Cerebellar nuclear complex (tissue), 1 donor: Measurements from ENCODE around the gene NAA20.

ENCODE experiments used
- DNase-seq, 2 experiments: peaks; one replicate each; lab custom pipeline; 2025; lab: John Stamatoyannopoulos, UW

Gene NAA20

DNA sequence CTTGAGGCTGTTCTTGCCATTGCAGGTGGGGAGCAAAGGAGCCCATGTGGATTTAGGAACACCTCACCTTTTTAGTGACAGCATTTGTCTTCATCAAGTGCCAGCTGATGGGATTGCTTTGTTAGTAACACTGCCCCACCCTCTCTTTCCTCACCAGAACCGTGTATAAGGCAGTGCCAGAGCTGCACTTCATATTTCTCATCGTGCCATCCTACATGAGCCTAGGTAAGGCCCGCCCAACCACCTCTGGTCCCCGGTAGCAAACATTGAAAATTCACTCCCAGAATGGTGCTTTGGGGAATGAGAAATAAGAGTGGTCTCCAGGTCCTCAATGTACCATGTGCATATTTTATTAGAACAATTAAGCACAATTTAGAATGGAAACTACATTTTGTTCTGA lies 57.9 kb downstream of the NAA20 start:
- no peak for DNase-seq

DNA sequence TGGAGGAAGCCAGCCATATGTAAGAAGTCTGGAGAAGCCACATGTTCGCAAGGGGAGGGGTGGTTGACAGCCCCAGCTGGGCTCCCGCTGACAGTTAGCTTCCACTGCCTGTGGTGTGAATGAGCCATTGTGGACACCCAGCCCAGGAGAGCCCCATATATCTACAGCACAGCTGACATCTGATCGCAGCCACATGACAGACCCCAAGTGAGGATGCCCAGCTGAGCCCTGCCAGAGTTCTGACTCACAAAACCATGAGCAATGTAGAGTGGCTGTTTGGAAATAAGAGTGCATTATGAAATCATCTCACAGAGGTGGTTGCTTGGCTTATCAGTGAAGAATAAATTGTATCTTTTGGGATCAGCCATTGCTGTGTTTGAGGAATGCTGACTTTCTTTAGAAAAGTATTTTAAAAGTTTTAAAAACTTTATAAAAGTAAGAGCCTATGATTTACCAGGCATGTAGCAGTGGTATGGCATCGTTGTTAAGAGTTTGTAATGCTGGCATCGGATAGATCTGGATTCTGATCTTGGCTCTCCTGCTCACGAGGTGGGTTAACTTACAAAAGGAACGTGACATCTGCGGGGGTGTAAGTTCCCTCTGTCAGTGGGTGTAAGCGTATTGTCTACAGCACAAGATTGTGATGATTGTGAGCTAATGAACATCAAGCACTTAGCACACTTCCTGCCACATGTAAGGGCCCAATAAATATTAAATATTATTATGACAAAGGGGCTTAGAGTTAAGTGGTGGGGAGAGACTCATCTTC lies 59.3 kb downstream of the NAA20 start:
- DNase-seq: no peak

DNA sequence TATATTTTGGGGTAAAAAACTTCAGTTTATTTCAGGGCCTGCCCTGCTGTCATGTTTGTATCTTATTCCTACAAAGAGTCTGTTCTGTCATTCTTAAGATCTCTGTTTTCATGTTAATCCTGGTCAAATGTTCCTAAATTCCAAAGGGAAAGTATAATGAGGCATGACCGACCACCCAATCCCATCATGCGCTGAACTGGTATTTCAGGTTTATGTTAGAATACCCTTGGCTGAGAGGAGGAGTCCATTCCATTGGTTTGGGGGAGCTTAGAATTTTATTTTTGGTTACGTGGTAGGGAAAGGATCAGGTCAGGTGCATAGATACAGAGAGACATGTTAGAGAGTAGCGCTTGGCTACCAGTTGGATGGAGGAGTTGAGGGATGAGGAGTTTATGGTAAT lies 60.9 kb downstream of the NAA20 start:
- no peak for DNase-seq

DNA sequence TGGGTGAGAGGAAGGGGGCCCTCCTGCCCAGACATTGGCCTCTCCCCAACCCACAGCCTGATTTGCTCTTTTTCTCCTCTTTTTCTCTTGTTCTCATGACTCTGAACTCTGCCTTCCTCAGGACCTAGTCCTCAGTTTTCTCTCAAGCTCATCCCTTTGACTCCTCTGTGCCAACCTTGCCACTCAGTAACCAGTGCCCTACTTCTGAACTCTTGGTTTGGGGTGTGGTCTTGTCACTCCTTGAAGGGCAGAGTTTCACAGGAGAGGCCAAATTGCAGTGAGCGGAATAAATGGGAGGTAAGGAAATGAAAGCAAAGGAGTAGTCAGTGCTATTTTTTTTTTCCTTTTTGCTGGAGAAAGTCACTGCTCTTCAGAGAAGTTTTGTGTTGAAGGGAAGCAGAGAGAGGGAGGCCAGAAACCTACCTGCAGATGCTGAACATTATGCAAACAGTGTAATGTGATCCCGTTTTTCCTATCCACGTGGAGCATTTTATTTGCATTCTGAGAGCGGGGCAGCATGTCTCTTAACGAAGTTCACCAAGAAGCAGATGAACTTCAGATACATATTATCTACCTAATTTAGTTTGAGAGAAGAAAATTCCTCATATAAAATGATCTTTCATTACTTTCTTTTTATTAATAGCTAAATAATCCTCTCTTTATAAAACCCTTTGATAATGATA lies 62.1 kb downstream of the NAA20 start:
- DNase-seq: no peak
